H1 (cell line): ENCODE data around the gene TBX6. TPM values are rescaled to one million over a fixed set of nuclear protein-coding genes. Genes with fewer than 3 reads are reported as not detected.

Source experiments
- CTCF ChIA-PET: fragments of 300-600 bp; sonication (Branson Sonifier 250); formaldehyde crosslinking; loops from one replicate; lab custom pipeline; 2021; ENCODE audit not compliant: partially characterized antibody; lab: Charles Lee
- POLR2A ChIA-PET: fragments of 300-600 bp; sonication (Branson Sonifier 250); formaldehyde crosslinking; loops from one replicate; lab custom pipeline; 2021; ENCODE audit warnings: inconsistent platforms; ENCODE audit not compliant: partially characterized antibody; lab: Charles Lee
- DNase-seq, 2 experiments: peaks; one replicate each; pipeline versions ENCODE4 v3.0.0 to v3.0.0-alpha.2; 2010 to 2022; ENCODE audit warnings: low spot score in 2 of 2, low read depth in 1 of 2, mixed read lengths in 1 of 2
- FAIRE-seq: peaks from 2 replicates; lab custom pipeline; 2011; peaks lifted over from hg19 to GRCh38; lab: Jason Lieb, UNC
- H2AFZ ChIP-seq: 2 replicates; pipeline ENCODE4 v1.8.1; 2012; ENCODE audit warnings: low read length, inconsistent platforms
- H2AK5ac ChIP-seq: 2 replicates; pipeline ENCODE4 v1.6.1; 2013; ENCODE audit warnings: low read depth, low read length
- H2BK120ac ChIP-seq: replicated peaks from 2 replicates; pipeline ENCODE3; 2013; ENCODE audit warnings: low read depth, low read length, inconsistent platforms
- H2BK12ac ChIP-seq: 2 replicates; pipeline ENCODE4 v1.6.1; 2013; ENCODE audit warnings: low read depth, low read length
- H2BK15ac ChIP-seq: 2 replicates; pipeline ENCODE4 v1.6.1; 2013; ENCODE audit warnings: low read length
- H2BK20ac ChIP-seq: 2 replicates; pipeline ENCODE4 v1.6.1; 2013; ENCODE audit warnings: low read length
- H2BK5ac ChIP-seq: 2 replicates; pipeline ENCODE4 v1.6.1; 2013; ENCODE audit warnings: low read depth, low read length
- H3K14ac ChIP-seq: 2 replicates; pipeline ENCODE4 v1.6.1; 2013; ENCODE audit warnings: inconsistent platforms; ENCODE audit not compliant: insufficient read length
- H3K18ac ChIP-seq: 2 replicates; pipeline ENCODE4 v1.6.1; 2013; ENCODE audit warnings: low read length; ENCODE audit errors: extremely low read depth
- H3K23ac ChIP-seq: 2 replicates; pipeline ENCODE4 v1.6.1; 2013; ENCODE audit warnings: inconsistent platforms; ENCODE audit not compliant: insufficient read length
- H3K23me2 ChIP-seq: 2 replicates; pipeline ENCODE4 v1.6.1; 2013; ENCODE audit warnings: low read depth, low read length
- H3K27ac ChIP-seq: 2 replicates; pipeline ENCODE4 v1.6.1; 2011; ENCODE audit warnings: low read depth, low read length, inconsistent platforms
- H3K27me3 ChIP-seq, 4 experiments: replicated peaks in 1 of 4; 1 replicate in 1 of 4; 2 replicates in 3 of 4; pipeline versions ENCODE4 v1.6.1 to v1.8.1; 2011 to 2013; ENCODE audit warnings: low read length in 3 of 4, mild to moderate bottlenecking in 3 of 4, inconsistent platforms in 2 of 4, mixed read lengths in 2 of 4, moderate library complexity in 1 of 4; ENCODE audit not compliant: control insufficient read depth in 3 of 4, insufficient read depth in 3 of 4; ENCODE audit errors: extremely low read depth in 1 of 4
- H3K36me3 ChIP-seq, 4 experiments: 2 replicates each; pipeline versions ENCODE4 v1.6.1 to v1.8.1; 2011 to 2013; ENCODE audit warnings: mild to moderate bottlenecking in 4 of 4, low read length in 3 of 4, moderate library complexity in 2 of 4, control low read depth in 1 of 4, inconsistent platforms in 1 of 4; ENCODE audit not compliant: insufficient read depth in 4 of 4, control insufficient read depth in 2 of 4
- H3K4ac ChIP-seq: replicated peaks from 2 replicates; pipeline ENCODE3; 2013; ENCODE audit warnings: low read length, low read depth, mixed read lengths, inconsistent platforms; ENCODE audit not compliant: insufficient read length
- H3K4me1 ChIP-seq, 4 experiments: replicated peaks in 1 of 4; 1 replicate in 1 of 4; 2 replicates in 3 of 4; pipeline versions ENCODE4 v1.6.1 to v1.8.1; 2011 to 2013; ENCODE audit warnings: low read length in 3 of 4, inconsistent platforms in 2 of 4, mixed read lengths in 1 of 4; ENCODE audit not compliant: insufficient read depth in 4 of 4, control insufficient read depth in 3 of 4
- H3K4me2 ChIP-seq, 2 experiments: 2 replicates each; pipeline versions ENCODE4 v1.6.1 to v1.8.1; 2011 to 2013; ENCODE audit warnings: low read depth in 2 of 2, low read length in 2 of 2, control low read depth in 1 of 2, inconsistent platforms in 1 of 2, mild to moderate bottlenecking in 1 of 2; ENCODE audit not compliant: insufficient read depth in 1 of 2
- H3K4me3 ChIP-seq, 4 experiments: fragments of 200-600, 300-600 bp in 1 of 4; sonication (generic), shearing (Covaris generic), sonication (Bioruptor Twin) in 1 of 4; 2 replicates each; pipeline versions ENCODE4 v1.5.1 to v1.8.1; 2011 to 2016; ENCODE audit warnings: low read length in 4 of 4, low read depth in 3 of 4, control low read depth in 2 of 4, inconsistent platforms in 2 of 4, mild to moderate bottlenecking in 2 of 4, mixed read lengths in 1 of 4, moderate library complexity in 1 of 4; ENCODE audit not compliant: insufficient read depth in 2 of 4; ENCODE audit errors: extremely low read depth in 1 of 4
- H3K56ac ChIP-seq: replicated peaks from 2 replicates; pipeline ENCODE3; 2013; ENCODE audit warnings: low read depth, mild to moderate bottlenecking, mixed read lengths, low read length, inconsistent platforms; ENCODE audit not compliant: insufficient read length
- H3K79me1 ChIP-seq: 2 replicates; pipeline ENCODE4 v1.6.1; 2013; ENCODE audit warnings: low read depth, low read length, control low read depth
- H3K79me2 ChIP-seq, 2 experiments: 2 replicates each; pipeline versions ENCODE4 v1.6.1 to v1.8.1; 2012 to 2013; ENCODE audit warnings: low read length in 2 of 2, mild to moderate bottlenecking in 2 of 2, inconsistent platforms in 1 of 2; ENCODE audit not compliant: insufficient read depth in 2 of 2, control insufficient read depth in 1 of 2
- H3K9ac ChIP-seq, 4 experiments: replicated peaks in 1 of 4; 1 replicate in 1 of 4; 2 replicates in 3 of 4; pipeline versions ENCODE4 v1.6.1 to v1.8.1; 2011 to 2013; ENCODE audit warnings: low read depth in 3 of 4, low read length in 3 of 4, control low read depth in 2 of 4, mild to moderate bottlenecking in 2 of 4, moderate library complexity in 2 of 4, inconsistent platforms in 1 of 4; ENCODE audit errors: extremely low read depth in 1 of 4
- H3K9me3 ChIP-seq, 2 experiments: 2 replicates each; pipeline versions ENCODE4 v1.6.1 to v1.8.1; 2012 to 2013; ENCODE audit warnings: mild to moderate bottlenecking in 2 of 2, moderate library complexity in 2 of 2, control low read depth in 1 of 2, inconsistent platforms in 1 of 2, low read depth in 1 of 2, low read length in 1 of 2, mixed read lengths in 1 of 2; ENCODE audit not compliant: insufficient read depth in 2 of 2
- H4K20me1 ChIP-seq, 2 experiments: replicated peaks in 1 of 2; 2 replicates each; pipeline versions ENCODE3 to v1.8.1; 2011 to 2013; ENCODE audit warnings: inconsistent platforms in 2 of 2, low read length in 2 of 2, mild to moderate bottlenecking in 1 of 2; ENCODE audit not compliant: insufficient read depth in 2 of 2, control insufficient read depth in 1 of 2
- H4K5ac ChIP-seq: 2 replicates; pipeline ENCODE4 v1.6.1; 2013; ENCODE audit warnings: low read length, low read depth, mixed read lengths, inconsistent platforms; ENCODE audit not compliant: insufficient read length
- H4K8ac ChIP-seq: 2 replicates; pipeline ENCODE4 v1.8.0; 2013; ENCODE audit warnings: mild to moderate bottlenecking, moderate library complexity, low read length, inconsistent platforms; ENCODE audit not compliant: insufficient read depth; ENCODE audit errors: extremely low read depth
- H4K91ac ChIP-seq: replicated peaks from 2 replicates; pipeline ENCODE3; 2013; ENCODE audit warnings: low read length, mixed read lengths, inconsistent platforms; ENCODE audit not compliant: insufficient read length
- CBX5 ChIP-seq: fragments of 300-800, 300-1000 bp; sonication (generic); IDR thresholded peaks from 2 replicates; pipeline ENCODE4 v1.7.1; 2016; ENCODE audit warnings: antibody characterized with exemption, low read length, low read depth
- CTCF ChIP-seq, 3 experiments: IDR thresholded peaks; 1 replicate in 2 of 3; 2 replicates in 1 of 3; pipeline versions ENCODE4 v1.5.1 to v1.6.1; 2011; ENCODE audit warnings: low read length in 3 of 3, mild to moderate bottlenecking in 3 of 3, inconsistent platforms in 2 of 3, low read depth in 1 of 3, moderate library complexity in 1 of 3; ENCODE audit not compliant: insufficient read depth in 1 of 3; ENCODE audit errors: control extremely low read depth in 1 of 3
- HDAC6 ChIP-seq: IDR thresholded peaks from one replicate; pipeline ENCODE4 v1.7.1; 2012; ENCODE audit warnings: low read depth, mild to moderate bottlenecking, inconsistent platforms, low read length, moderate library complexity
- NANOG ChIP-seq: IDR thresholded peaks from 2 replicates; pipeline ENCODE4 v1.6.1; 2011; ENCODE audit warnings: low read length, low read depth, mild to moderate bottlenecking, inconsistent platforms; ENCODE audit not compliant: insufficient read depth, poor library complexity, severe bottlenecking
- SAP30 ChIP-seq: fragments of 300-600 bp; sonication (generic); IDR thresholded peaks from 2 replicates; pipeline ENCODE4 v1.7.1; 2012; ENCODE audit warnings: low read length, moderate library complexity, mild to moderate bottlenecking, inconsistent platforms; ENCODE audit not compliant: insufficient read depth, insufficient replicate concordance
- SIX5 ChIP-seq: IDR thresholded peaks from 2 replicates; pipeline ENCODE4 v1.6.1; 2011; ENCODE audit warnings: mild to moderate bottlenecking, low read depth, low read length
- SRF ChIP-seq: IDR thresholded peaks from 2 replicates; pipeline ENCODE4 v1.6.1; 2011; ENCODE audit warnings: mild to moderate bottlenecking, low read depth, low read length, moderate library complexity
- WGBS, 2 experiments: shearing (Covaris generic) in 1 of 2; methylation state at CpG; one replicate each; pipeline versions ENCODE4 v1.1.6 to v1.1.7; 2013 to 2015; ENCODE audit warnings: low lambda C conversion rate in 2 of 2, mixed read lengths in 2 of 2, inconsistent platforms in 1 of 2, low coverage in 1 of 2, missing lambda C conversion rate in 1 of 2; ENCODE audit not compliant: insufficient replicate concordance in 2 of 2, insufficient coverage in 1 of 2, insufficient read length in 1 of 2; ENCODE audit errors: extremely low coverage in 1 of 2, missing lambda C conversion rate in 1 of 2; 5-methylcytosine and 5-hydroxymethylcytosine counted together
- polyA plus RNA-seq, 7 experiments: library from polyadenylated mRNA; depleted of rRNA in 3 of 7; stranded (reverse) in 5 of 7; unstranded in 2 of 7; fragments of >200 nt in 5 of 7; fragments of 200-250 nt in 2 of 7; gene quantifications; 1 replicate in 5 of 7; 2 replicates in 1 of 7; 4 replicates in 1 of 7; pipeline versions ENCODE4 v1.2.1 to v1.2.3, GENCODE V29; 2011 to 2013; ENCODE audit warnings: missing spikeins in 2 of 7, mixed read lengths in 2 of 7
- total RNA-seq: library from RNA; stranded (reverse); fragmentation: NEBNext Ultra II Directional; extraction: Animal tissue kit (Norgen Biotek cat#: 25700); gene quantifications from 2 replicates; pipeline ENCODE4 v1.2.1, GENCODE V29; 2021

The TBX6 gene
- total and polyA plus RNA-seq, 2 of the 8 experiments (the other 6 are each of a cell fraction or from before 2014, with no cell fraction given), result 2.2 to 2.8 TPM

GRCh38 chr16:30120340-30121105, 28.8 kb upstream of the TBX6 start:
- Histone ChIP-seq H2BK5ac (no peak overlapping the region), H3K27ac (no peak overlapping the region), H3K23me2 (peaks cover 8% of the 10 kb centered on the region; the same call in 1 of the 2 replicates), H3K79me2 (no peaks in the 10 kb centered on the region), H3K4ac (no peak overlapping the region), H3K9ac (no peak overlapping the region), H3K79me1 (no peaks in the 10 kb centered on the region), H3K18ac (no peak overlapping the region), H3K56ac (no peak overlapping the region), H2BK12ac (no peak overlapping the region), H3K4me1 (peaks cover 0 to 6% (median 2%) of the 10 kb centered on the region in 4 experiments; a peak in 4 of 7 replicates), H3K36me3 (peaks cover 0 to 4% (median 0%) of the 10 kb centered on the region in 4 experiments; a peak in 1 of 8 replicates), H3K4me2 (no peak overlapping the region), H4K5ac (no peak overlapping the region), H3K27me3 (peaks cover 0 to 2% (median under 1%) of the 10 kb centered on the region in 4 experiments; a peak in 1 of 7 replicates), H3K14ac (no peak overlapping the region), H3K4me3 (no peak overlapping the region), H4K8ac (no peak overlapping the region), H2AK5ac (no peak overlapping the region), H4K20me1 (no peaks in the 10 kb centered on the region), H2BK15ac (no peak overlapping the region), H3K23ac (no peak overlapping the region), H4K91ac (no peak overlapping the region), H3K9me3 (no peaks in the 10 kb centered on the region), H2BK20ac (no peak overlapping the region), H2BK120ac (no peak overlapping the region), H2AFZ (no peak overlapping the region)
- FAIRE-seq (no peak), DNase-seq (no peak)
- ChIA-PET POLR2A (interaction anchor here (1.4 to 1.5 kb wide), 2 partner anchors 10 to 24 kb away, joined by 4 to 6 read pairs; partner anchors contain the start of gene YPEL3), CTCF (interaction anchor here (0.7 to 2.5 kb wide), 4 partner anchors 8 to 330 kb away, joined by 4 to 20 read pairs (median 6); partner anchors contain the start of genes GDPD3 and TBX6)
- 87% methylated on average over 2 of the region's 3 CpGs; no CpG with 5 or more reads in 1 of the 2 experiments for WGBS, 2 experiments
- TF ChIP-seq CTCF (IDR thresholded peaks at IDR 0.05; ENCODE audit: control extremely low read depth in 1 of 3, insufficient read depth in 1 of 3, low read depth in 1 of 3, low read length in 3 of 3) (no peak), SAP30 (no peak), HDAC6 (no peak), SRF (no peak), NANOG (no peak), CBX5 (no peak), SIX5 (no peak)
